GM18499 (cell line): ENCODE measurements around the gene CACUL1.
A peak's percentile ranks its signal among the peaks of the same experiment; 100 is the strongest.

ENCODE experiments used
- ATAC-seq: cut with Tn5 transposase; IDR thresholded peaks from one replicate; pipeline ENCODE4 v1.9.1; 2021; ENCODE audit warnings: moderate number of reproducible peaks; ENCODE audit not compliant: insufficient read depth, unreplicated experiment

The CACUL1 gene

GRCh38 chr10:118737603-118738302, 17.0 kb downstream of the CACUL1 start:
- ATAC-seq, result no peak

- no peak for ATAC-seq
These were observed 19.5 kb downstream of the CACUL1 start for GRCh38 chr10:118735294-118735693.

DNA sequence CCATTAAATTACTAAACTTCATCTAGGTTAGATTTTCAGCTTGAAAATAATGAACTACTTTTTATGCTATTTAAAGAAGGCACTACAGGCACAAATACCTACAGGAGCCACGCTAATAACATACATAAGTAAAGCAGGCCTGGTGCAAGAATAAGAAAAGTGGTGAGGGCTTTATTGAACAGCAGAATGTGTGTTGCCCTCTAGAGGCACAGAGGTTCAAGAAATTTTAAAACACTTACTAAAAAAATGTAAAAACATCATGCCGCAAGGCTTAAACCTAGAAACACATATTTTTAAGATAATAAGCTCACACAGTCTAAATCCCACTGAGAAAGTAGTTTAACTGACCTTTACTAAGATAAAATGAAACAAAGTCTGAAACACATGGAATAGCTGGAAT, 20.3 kb downstream of the CACUL1 start:
- no peak for ATAC-seq

DNA sequence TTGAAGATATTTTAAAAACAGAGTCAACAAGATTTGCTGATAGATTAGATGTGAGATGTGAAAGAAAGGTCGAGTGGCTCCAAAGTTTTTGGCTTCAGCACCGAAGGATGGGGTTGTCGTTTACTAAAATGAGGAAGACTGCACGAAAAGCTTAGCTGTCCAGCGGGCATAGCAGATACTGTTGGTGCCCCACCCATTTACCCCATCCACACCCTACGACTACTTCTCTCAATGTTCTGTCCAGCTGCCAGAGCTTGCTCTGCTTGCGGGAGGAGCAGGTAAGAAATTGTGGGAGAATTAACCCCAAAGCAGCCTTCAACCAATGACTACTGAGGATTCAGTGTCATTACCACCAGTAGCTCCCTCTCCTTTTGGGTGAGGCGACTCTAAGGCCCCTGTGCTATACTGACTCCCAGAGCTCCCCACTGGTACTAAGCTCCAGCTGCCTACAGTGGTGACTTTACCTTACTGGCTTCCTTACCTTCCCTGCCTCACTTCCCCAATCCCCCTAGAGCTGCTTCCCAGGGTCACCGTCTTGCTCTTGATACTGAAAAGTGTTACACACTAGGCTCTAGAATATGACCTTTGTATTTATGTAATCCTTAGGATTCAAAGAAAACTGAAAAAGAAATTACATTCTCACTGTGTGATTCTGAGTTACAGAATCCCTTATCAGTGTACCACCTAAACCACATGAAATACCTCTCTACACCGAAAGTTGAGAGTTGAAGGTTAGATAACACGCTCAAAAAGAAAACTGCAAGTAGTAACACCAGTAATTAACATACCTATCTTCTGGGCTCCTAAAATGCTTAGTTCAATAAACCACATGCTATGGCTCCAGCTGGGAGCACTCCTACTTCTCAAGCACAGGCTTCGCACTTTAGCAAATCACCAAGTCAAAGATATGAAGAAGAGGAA, 22.3 kb downstream of the CACUL1 start:
- ATAC-seq, result no peak

GRCh38 chr10:118730756-118731456, 23.9 kb downstream of the CACUL1 start:
- ATAC-seq, result no peak

- ATAC-seq, result peak; percentile 83
These were observed 25.0 kb downstream of the CACUL1 start for GRCh38 chr10:118729641-118730258.

GRCh38 chr10:118729200-118729599, 25.6 kb downstream of the CACUL1 start:
- ATAC-seq, result no peak

- no peak for ATAC-seq
These were observed 28.8 kb downstream of the CACUL1 start for GRCh38 chr10:118725886-118726500.

- no peak for ATAC-seq
These were observed 31.3 kb downstream of the CACUL1 start for GRCh38 chr10:118723466-118723865.

- no peak for ATAC-seq
These were observed 33.3 kb downstream of the CACUL1 start for GRCh38 chr10:118721539-118721876.

DNA sequence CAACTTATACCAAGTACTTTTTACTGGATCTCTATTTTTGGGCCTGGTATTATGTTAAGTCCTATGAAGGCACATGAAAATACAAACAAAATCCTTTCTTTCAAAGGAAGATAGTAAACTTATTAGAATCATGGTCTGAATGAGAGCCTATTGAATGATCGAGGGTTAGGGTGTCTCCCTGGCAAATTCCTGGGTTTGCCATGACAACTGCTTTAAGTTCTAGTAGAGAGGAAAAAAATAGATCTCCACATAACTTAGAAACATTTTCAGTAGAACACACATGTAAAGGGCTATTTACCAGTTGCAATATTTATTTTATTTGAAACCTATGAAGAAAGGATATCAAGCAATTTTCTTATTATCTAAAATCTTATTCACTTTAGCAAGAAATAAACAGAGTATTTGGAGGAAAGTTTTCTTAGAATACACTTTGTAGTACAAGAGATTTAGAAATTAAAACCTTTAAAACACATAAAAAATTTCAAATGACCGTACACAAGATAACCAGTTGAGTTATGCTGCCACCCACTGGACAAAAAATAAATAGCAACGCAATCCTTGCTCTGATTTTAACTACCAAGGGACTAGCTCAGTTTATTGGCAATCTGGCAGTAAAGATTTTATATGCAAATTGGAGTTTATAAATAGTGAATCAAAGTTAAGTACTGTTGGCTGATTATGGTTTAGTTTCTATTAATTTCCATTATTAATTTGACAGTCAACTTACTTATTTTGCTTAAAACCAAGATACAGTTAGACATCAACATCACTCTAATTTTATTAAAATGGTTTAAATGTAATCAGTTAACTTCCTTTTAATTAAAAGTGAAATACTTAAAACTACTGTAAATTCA, 33.9 kb downstream of the CACUL1 start:
- ATAC-seq, result no peak

- ATAC-seq, result no peak
These were observed 40.4 kb downstream of the CACUL1 start for GRCh38 chr10:118714366-118714765.

- no peak for ATAC-seq
These were observed 41.7 kb downstream of the CACUL1 start for GRCh38 chr10:118712930-118713634.

- no peak for ATAC-seq
These were observed 42.7 kb downstream of the CACUL1 start for GRCh38 chr10:118712080-118712479.

- no peak for ATAC-seq
These were observed 44.3 kb downstream of the CACUL1 start for GRCh38 chr10:118710487-118710886.

DNA sequence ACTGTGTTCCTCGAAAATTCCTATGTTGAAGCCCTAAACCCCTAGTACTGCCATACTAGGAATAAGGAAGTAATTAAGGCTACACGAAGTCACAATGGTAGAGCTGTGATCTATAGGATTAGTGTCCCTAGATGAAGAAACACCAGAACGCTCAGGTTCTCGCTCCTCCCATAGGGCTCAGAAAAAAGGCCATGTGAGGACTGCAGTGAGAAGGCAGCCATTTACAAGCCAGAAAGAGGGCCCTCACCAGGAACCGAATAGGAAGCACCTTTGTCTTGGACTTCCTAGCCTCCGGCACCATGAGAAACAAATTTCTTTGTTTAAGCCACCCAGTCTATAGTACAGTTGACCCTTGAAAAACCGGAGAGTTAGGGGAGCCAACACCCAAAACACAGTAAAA, 46.2 kb downstream of the CACUL1 start:
- no peak for ATAC-seq

DNA sequence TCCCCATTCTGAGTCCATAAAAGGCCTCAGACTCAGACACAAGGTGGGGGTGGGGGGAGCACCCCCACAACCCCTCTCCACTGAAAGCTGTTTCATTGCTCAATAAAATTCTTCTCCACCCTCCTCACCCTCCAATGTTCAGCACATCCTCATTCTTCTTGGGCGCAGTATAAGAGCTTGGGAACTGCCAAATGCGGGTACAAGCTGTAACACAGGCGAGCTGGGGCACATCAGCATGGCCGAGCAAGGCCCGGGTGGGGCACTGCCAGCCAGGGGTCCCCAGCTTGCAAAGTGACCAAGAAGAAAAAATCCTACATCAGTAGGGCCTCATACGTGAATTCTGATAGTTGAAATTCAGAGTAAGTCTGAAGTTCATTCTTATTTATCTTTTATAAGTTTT, 50.1 kb downstream of the CACUL1 start:
- ATAC-seq, result no peak

- ATAC-seq, result no peak
These were observed 53.0 kb downstream of the CACUL1 start for GRCh38 chr10:118701529-118702323.
